Activated CD8-positive, alpha-beta memory T cell treated with anti-CD3 and anti-CD28 coated beads, Interleukin-2, amount 50 U/mL, for 48 hours (primary cell): ENCODE results near the gene KCNAB3.
"Not testable (repeated sequence)": the region's sequence is repeated elsewhere in the genome, so short reads cannot be mapped to it uniquely, and the experiment has no call there.

Source experiments
- DNase-seq: peaks from one replicate; pipeline ENCODE4 v3.0.0-alpha.2; 2020

Gene KCNAB3

GRCh38 chr17:7929158-7930023 lies at the start of gene KCNAB3:
TSS of gene KCNAB3 (minus strand) at chr17:7929856. CDS start at chr17:7929435, 421 bp downstream.
- no peak for DNase-seq

- DNase-seq, result no peak
These were observed 48.1 kb upstream of the KCNAB3 start for GRCh38 chr17:7977805-7978204.

GRCh38 chr17:7977039-7977438 lies 47.4 kb upstream of the KCNAB3 start:
- no peak for DNase-seq

GRCh38 chr17:7974638-7975131 lies 45.0 kb upstream of the KCNAB3 start:
- DNase-seq, result no peak

- DNase-seq, result no peak
These were observed 42.6 kb upstream of the KCNAB3 start for GRCh38 chr17:7972131-7972785.

- no peak for DNase-seq
These were observed 42.0 kb upstream of the KCNAB3 start for GRCh38 chr17:7971651-7972050.

- DNase-seq, result no peak
These were observed 39.8 kb upstream of the KCNAB3 start for GRCh38 chr17:7969433-7969832.

- no peak for DNase-seq
These were observed 38.1 kb upstream of the KCNAB3 start for GRCh38 chr17:7967751-7968150.

- no peak for DNase-seq
These were observed 31.8 kb upstream of the KCNAB3 start for GRCh38 chr17:7961421-7961820.

GRCh38 chr17:7959503-7960253 lies 30.0 kb upstream of the KCNAB3 start:
- DNase-seq, result no peak

- no peak for DNase-seq
These were observed 26.7 kb upstream of the KCNAB3 start for GRCh38 chr17:7956228-7956965.

- no peak for DNase-seq
These were observed 26.0 kb upstream of the KCNAB3 start for GRCh38 chr17:7955414-7956227.

- not testable (repeated sequence) for DNase-seq
These were observed 23.6 kb upstream of the KCNAB3 start for GRCh38 chr17:7953266-7953665.

GRCh38 chr17:7951143-7951792 lies 21.6 kb upstream of the KCNAB3 start:
- peak; percentile 62 for DNase-seq

- no peak for DNase-seq
These were observed 20.9 kb upstream of the KCNAB3 start for GRCh38 chr17:7950578-7950977.

GRCh38 chr17:7947651-7948050 lies 18.0 kb upstream of the KCNAB3 start:
- no peak for DNase-seq

- no peak for DNase-seq
These were observed 16.8 kb upstream of the KCNAB3 start for GRCh38 chr17:7946441-7946840.

- DNase-seq, result no peak
These were observed 16.0 kb upstream of the KCNAB3 start for GRCh38 chr17:7945651-7946050.

- no peak for DNase-seq
These were observed 14.7 kb upstream of the KCNAB3 start for GRCh38 chr17:7944326-7944725.

GRCh38 chr17:7943291-7943690 lies 13.6 kb upstream of the KCNAB3 start:
- DNase-seq, result no peak

- no peak for DNase-seq
These were observed 11.1 kb upstream of the KCNAB3 start for GRCh38 chr17:7940743-7941142.
